Ascending aorta (tissue), 2 donors: ENCODE results near the gene CST9. TPM values are rescaled to one million over a fixed set of nuclear protein-coding genes. Genes with fewer than 3 reads are reported as not detected.

ENCODE experiments used
- DNase-seq, 2 donors: peaks; one replicate each; pipeline ENCODE4 v3.0.0-alpha.2; 2019; ENCODE audit warnings: low spot score in 2 of 2
- H3K27ac ChIP-seq, 2 donors: fragments of 200-600 bp; sonication (generic); one replicate each; pipeline ENCODE4 v1.5.1; 2016 to 2017; ENCODE audit warnings: mild to moderate bottlenecking in 1 of 2
- H3K27me3 ChIP-seq: fragments of 200-600 bp; sonication (generic); one replicate; pipeline ENCODE4 v1.5.1; 2017
- H3K36me3 ChIP-seq, 2 donors: fragments of 200-600 bp; sonication (generic); one replicate each; pipeline ENCODE4 v1.5.1; 2016
- H3K4me1 ChIP-seq, 2 donors: fragments of 200-600 bp; sonication (generic); one replicate each; pipeline ENCODE4 v1.5.1; 2016 to 2017; ENCODE audit warnings: mild to moderate bottlenecking in 1 of 2
- H3K4me3 ChIP-seq, 2 donors: fragments of 200-600 bp; sonication (generic); one replicate each; pipeline ENCODE4 v1.5.1; 2016 to 2017; ENCODE audit warnings: mild to moderate bottlenecking in 1 of 2
- H3K9me3 ChIP-seq, 2 donors: fragments of 200-600 bp; sonication (generic); one replicate each; pipeline ENCODE4 v1.5.1; 2016
- intact Hi-C: fragments of 100-400 bp; cut with DNase I; formaldehyde crosslinking; loops from one replicate; pipeline ENCODE4 v1.15.1; 2023
- total RNA-seq: library from RNA; depleted of rRNA; stranded (reverse); fragments of >200 nt; gene quantifications from one replicate; pipeline ENCODE4 v1.1.0, GENCODE V29; 2016
- TF ChIP-seq, protein P1 (sequence below), 3 experiments: fragments of 200-600 bp in 2 of 3; fragments of 450-650 bp in 1 of 3; sonication (generic) in 2 of 3; IDR thresholded peaks; one replicate each; pipeline ENCODE4 v1.5.1; 2016 to 2019; ENCODE audit warnings: antibody characterized with exemption in 3 of 3, mild to moderate bottlenecking in 1 of 3, moderate library complexity in 1 of 3

Gene CST9
- total RNA-seq, 1 donor from 2014 or later = not detected

DNA sequence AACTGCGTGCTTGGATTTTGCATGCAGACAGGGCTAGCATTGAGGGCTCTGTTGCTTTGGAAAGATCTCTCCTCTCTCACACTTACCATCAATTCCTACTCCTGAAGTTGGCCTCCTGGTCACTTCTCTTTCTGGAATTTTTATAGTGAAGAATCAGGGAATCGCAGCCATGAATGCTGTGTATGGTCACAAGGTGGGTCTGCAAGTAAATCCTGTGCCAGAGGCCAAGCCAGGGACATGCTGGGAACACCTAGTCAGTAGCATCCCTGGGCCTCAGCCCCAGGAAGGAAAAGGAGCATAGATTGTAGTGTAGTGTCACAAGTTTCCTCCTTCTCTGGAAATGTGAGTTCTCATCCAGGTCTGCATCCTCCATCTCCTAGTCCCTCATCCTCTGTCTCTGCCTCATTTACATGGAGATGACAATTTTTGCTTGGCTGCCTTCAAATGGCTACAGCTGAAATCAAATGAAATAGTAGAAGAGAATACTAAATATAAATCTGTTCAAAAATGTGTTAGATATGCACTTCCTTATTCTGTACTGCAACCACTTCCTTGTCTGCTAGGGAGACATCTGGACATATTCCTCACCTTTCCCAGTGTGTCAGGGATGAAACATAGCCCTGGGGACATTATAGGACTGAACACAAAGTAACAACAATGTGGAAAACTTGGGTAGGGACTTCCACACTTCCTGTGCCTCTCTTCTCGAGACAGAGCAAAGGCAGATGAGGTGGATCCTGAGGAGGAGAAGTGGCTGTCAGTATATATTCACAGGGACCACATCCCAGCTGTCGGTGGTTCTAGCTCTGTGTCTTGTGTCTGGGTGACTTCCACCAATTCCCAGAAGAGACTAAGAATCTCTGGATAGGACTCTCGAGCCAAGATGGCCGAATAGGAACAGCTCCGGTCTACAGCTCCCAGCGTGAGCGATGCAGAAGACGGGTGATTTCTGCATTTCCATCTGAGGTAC lies 17.0 kb downstream of the CST9 start:
- intact Hi-C loops = no loop called here
- DNase-seq = no peak
- TF ChIP-seq, protein P1, sequence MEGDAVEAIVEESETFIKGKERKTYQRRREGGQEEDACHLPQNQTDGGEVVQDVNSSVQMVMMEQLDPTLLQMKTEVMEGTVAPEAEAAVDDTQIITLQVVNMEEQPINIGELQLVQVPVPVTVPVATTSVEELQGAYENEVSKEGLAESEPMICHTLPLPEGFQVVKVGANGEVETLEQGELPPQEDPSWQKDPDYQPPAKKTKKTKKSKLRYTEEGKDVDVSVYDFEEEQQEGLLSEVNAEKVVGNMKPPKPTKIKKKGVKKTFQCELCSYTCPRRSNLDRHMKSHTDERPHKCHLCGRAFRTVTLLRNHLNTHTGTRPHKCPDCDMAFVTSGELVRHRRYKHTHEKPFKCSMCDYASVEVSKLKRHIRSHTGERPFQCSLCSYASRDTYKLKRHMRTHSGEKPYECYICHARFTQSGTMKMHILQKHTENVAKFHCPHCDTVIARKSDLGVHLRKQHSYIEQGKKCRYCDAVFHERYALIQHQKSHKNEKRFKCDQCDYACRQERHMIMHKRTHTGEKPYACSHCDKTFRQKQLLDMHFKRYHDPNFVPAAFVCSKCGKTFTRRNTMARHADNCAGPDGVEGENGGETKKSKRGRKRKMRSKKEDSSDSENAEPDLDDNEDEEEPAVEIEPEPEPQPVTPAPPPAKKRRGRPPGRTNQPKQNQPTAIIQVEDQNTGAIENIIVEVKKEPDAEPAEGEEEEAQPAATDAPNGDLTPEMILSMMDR (IDR thresholded peaks at IDR 0.05) = no peak

DNA sequence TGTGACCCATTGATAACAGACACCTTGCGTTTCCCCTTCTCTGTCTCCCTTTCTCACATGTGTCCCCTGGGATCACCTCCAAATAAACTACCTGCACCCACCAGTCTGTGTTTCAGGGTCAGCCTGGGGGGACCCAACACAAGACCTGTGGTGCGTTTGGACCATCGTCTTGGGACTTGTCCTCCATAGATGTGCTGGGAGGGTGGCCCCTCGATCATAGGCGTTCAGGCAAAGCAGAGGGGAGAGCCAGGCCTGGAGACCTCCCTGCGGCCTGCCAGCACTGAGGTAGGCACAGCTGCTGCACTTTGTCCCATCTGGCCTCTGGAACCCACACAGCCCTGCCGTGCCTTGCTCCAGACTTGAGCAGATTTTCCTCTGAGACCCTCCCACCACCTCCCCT lies 18.1 kb downstream of the CST9 start:
- TF ChIP-seq, protein P1 (IDR thresholded peaks at IDR 0.05) = no peak
- intact Hi-C loops = no loop called here
- no peak for DNase-seq

More for the DNA sequence above, 17.0 kb downstream of the CST9 start:
- Histone ChIP-seq H3K27ac (no peak overlapping the region), H3K27me3 (no peaks in the 10 kb centered on the region), H3K36me3 (no peaks in the 10 kb centered on the region), H3K9me3 (no peaks in the 10 kb centered on the region), H3K4me1 (no peaks in the 10 kb centered on the region), H3K4me3 (no peak overlapping the region)

DNA sequence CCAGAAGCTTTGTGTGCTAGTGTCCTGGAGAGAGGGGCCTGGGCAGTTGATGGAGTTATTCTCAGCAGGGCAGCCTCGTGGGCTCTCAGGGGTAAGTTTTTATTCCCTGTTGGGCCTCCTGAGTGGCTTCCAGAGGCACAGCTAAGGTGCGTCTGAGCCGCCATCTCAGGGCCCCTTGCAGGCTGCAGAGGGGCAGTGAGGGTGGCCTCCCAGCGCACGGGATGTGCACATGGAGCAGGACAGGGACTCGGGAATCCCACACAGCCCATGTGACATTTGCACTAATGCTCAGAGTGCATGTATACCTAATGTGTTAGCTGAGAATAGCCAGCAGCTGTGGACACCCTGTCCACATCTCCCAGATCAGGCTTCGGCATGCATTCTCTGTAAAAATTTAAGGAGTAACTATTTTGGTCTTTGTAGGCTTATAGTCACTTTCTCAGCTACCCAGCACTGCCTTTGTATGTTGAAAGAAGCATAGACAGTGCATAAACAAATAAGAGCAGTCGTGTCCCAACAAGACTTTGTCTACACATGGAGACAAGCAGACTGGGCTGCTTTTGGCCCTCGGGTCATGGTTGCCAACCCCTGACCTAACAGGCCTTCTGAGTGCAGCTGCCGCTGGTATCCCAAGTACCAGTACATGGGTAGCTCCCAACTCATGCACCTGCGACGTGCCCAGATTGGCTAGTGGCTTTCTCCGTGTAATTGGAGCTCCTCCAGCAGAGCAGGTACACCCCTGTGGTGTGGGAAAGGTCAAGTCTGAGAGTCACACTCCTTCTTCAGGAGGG lies 18.8 kb downstream of the CST9 start:
- intact Hi-C loops = no loop called here

More for the DNA sequence above, 18.1 kb downstream of the CST9 start:
- no peaks in the 10 kb centered on the region for H3K4me1 ChIP-seq
- no peaks in the 10 kb centered on the region for H3K27me3 ChIP-seq
- H3K36me3 ChIP-seq = no peaks in the 10 kb centered on the region
- no peak overlapping the region for H3K4me3 ChIP-seq
- no peak overlapping the region for H3K27ac ChIP-seq
- H3K9me3 ChIP-seq = no peaks in the 10 kb centered on the region

DNA sequence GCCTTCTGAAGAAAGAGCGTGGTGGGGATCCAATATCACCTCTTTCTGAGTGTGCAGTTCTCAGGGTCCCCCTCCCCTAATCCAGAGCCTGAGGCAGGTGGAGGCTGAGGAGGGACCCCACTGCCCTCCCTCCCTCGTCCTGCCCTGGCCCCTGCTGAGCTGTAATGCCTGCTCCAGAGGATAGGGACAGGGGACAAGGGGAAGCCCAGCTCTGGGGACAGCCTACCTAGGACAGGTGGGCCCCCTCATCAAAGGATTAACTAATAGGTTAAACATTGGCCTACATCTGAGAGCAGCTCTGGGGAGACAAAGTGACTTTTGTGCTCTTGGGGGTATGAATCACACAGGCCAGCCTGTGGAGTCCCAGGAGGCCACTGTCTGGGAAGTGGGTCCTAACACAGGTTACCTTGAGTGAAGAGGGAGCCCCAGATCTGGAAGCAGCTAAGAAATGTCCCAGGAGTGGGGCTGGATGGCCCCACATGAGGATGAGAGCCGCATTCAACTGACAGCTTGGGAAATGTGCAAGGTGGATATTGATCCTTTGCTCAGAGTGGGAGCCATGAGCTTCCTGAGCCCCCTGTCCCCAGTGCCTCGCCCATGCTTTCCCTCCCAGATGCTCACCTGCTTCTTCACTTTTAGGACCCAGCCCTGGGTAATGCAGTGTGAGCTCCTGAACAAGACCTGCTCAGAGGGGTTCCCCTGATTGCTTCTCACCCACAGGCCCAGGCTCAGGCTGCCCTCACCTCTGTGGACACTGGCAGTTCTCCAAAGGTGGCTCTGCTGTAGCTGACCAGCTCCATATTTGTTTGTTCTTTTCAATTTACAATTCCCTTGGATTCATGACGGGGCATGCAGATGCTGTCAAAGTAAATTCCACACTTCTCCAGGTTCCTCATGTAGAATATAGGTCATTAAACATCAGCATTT lies 19.6 kb downstream of the CST9 start:
- TF ChIP-seq, protein P1 (IDR thresholded peaks at IDR 0.05) = no peak

More for the DNA sequence above, 18.8 kb downstream of the CST9 start:
- TF ChIP-seq, protein P1 (IDR thresholded peaks at IDR 0.05) = no peak
- no peaks in the 10 kb centered on the region for H3K27me3 ChIP-seq
- DNase-seq = no peak
- H3K4me1 ChIP-seq = no peaks in the 10 kb centered on the region
- no peaks in the 10 kb centered on the region for H3K9me3 ChIP-seq
- no peaks in the 10 kb centered on the region for H3K36me3 ChIP-seq
- H3K4me3 ChIP-seq = no peak overlapping the region
- no peak overlapping the region for H3K27ac ChIP-seq

DNA sequence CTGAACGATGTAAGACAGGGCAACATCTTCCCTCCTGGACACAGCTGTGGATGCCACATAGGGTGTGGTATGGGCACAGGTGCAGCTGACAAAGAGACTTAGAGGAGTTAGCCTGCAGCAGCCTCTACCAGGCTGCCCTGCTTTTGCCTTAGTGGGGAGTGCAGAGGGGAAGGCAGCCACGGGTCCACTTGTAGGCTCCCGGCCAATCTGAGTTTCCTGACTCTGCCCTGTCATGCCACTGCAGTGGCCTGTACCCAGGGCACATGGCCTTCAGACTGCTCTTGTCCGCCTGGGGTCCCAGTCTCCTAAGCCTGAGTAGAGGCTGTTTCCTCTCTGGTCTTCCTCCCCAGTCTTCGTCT lies 20.3 kb downstream of the CST9 start:
- no peaks in the 10 kb centered on the region for H3K36me3 ChIP-seq
- no peaks in the 10 kb centered on the region for H3K27me3 ChIP-seq
- no peaks in the 10 kb centered on the region for H3K4me1 ChIP-seq
- H3K4me3 ChIP-seq = no peak overlapping the region
- intact Hi-C loops = no loop called here
- TF ChIP-seq, protein P1 (IDR thresholded peaks at IDR 0.05) = no peak
- no peak for DNase-seq
- no peaks in the 10 kb centered on the region for H3K9me3 ChIP-seq
- H3K27ac ChIP-seq = no peak overlapping the region

More for the DNA sequence above, 19.6 kb downstream of the CST9 start:
- no peak overlapping the region for H3K27ac ChIP-seq
- H3K36me3 ChIP-seq = no peaks in the 10 kb centered on the region
- no peaks in the 10 kb centered on the region for H3K9me3 ChIP-seq
- intact Hi-C loops = no loop called here
- no peak overlapping the region for H3K4me3 ChIP-seq
- H3K27me3 ChIP-seq = no peaks in the 10 kb centered on the region
- H3K4me1 ChIP-seq = no peaks in the 10 kb centered on the region
- DNase-seq = no peak
